ENCODE data around the gene GUCY2C.
A peak's percentile ranks its signal among the peaks of the same experiment; 100 is the strongest.

The GUCY2C gene

DNA sequence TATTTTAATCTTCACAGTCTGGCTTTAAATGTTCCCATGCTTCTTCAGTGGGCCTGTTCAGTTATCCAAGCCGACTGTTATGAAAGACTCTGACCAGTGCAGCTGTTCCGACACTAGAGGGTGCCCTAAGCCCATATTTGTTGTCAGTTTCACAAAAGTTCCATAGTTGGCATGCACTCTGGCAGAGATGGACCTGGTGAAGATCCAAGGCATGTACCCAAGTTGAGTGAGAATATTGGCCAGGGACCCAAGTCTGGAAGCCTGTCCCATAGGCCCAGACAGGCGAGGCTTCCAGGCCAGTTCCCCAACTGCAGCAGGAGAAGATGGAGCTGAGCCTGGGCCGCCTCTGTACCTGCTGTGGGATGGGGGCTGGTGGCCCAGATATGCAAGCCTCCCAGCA lies 27.4 kb upstream of the GUCY2C start:
- no peak for TF ChIP-seq EZH2phosphoT487 (IDR thresholded peaks at IDR 0.05; ENCODE audit: borderline replicate concordance, low read length)
- TF ChIP-seq, protein P1, sequence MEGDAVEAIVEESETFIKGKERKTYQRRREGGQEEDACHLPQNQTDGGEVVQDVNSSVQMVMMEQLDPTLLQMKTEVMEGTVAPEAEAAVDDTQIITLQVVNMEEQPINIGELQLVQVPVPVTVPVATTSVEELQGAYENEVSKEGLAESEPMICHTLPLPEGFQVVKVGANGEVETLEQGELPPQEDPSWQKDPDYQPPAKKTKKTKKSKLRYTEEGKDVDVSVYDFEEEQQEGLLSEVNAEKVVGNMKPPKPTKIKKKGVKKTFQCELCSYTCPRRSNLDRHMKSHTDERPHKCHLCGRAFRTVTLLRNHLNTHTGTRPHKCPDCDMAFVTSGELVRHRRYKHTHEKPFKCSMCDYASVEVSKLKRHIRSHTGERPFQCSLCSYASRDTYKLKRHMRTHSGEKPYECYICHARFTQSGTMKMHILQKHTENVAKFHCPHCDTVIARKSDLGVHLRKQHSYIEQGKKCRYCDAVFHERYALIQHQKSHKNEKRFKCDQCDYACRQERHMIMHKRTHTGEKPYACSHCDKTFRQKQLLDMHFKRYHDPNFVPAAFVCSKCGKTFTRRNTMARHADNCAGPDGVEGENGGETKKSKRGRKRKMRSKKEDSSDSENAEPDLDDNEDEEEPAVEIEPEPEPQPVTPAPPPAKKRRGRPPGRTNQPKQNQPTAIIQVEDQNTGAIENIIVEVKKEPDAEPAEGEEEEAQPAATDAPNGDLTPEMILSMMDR (IDR thresholded peaks at IDR 0.05; ENCODE audit: low read depth, low read length, poor library complexity, severe bottlenecking): peak; percentile 77
- H3K27ac ChIP-seq (ENCODE audit: low read depth, low read length): no peak overlapping the region
- H4K20me1 ChIP-seq (ENCODE audit: control insufficient read depth, insufficient read depth, low read depth, low read length): no peaks in the 10 kb centered on the region
- no peaks in the 10 kb centered on the region for H3K27me3 ChIP-seq (ENCODE audit: control insufficient read depth, low read length)
- no peak overlapping the region for H3K4me3 ChIP-seq (ENCODE audit: low read length)
- no peaks in the 10 kb centered on the region for H3F3A ChIP-seq (ENCODE audit: control insufficient read depth, insufficient read depth)
- H3K9me3 ChIP-seq (ENCODE audit: control insufficient read depth, insufficient read depth, low read length): peaks cover 20% of the 10 kb centered on the region
- H3K4me2 ChIP-seq (ENCODE audit: low read length): no peak overlapping the region
- H3K4me1 ChIP-seq (ENCODE audit: control insufficient read depth, low read length): peaks cover 4% of the 10 kb centered on the region
- H3K79me2 ChIP-seq (ENCODE audit: control insufficient read depth, low read length): no peaks in the 10 kb centered on the region
- H3K36me3 ChIP-seq (ENCODE audit: control insufficient read depth, low read length): no peaks in the 10 kb centered on the region
- H3K9me2 ChIP-seq (replicated peaks; ENCODE audit: control insufficient read depth, low read length): no peaks in the 10 kb centered on the region

DNA sequence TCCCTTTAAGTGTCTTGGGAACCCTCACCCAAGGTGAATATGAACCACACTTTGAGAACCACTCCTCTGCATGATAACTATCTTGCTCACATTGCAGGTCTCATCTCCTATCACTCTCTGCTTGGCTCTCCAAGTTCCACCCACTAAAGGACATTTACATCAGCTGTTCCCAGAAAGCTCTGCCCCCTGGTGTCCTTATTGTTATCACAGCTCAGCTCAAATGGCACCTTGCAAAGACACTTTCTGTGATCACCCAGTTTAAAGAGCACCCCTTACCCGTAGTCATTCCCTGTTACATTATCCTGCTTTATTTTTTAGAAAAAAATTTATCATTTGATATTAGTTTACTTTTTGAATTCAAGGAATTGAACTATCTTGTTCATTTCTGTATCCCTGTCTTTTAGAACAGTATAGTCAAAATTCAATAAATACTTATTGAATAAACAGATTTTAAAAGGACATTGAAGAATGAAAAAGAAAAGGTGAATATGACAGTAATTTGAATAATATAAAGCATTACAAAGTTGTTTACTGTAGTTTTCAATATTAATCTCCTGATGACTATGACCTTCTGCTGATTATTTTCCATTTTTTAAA lies 20.5 kb upstream of the GUCY2C start:
- H3K4me1 ChIP-seq (ENCODE audit: control insufficient read depth, low read length): peaks cover 3% of the 10 kb centered on the region
- no peaks in the 10 kb centered on the region for H4K20me1 ChIP-seq (ENCODE audit: control insufficient read depth, insufficient read depth, low read depth, low read length)
- H3F3A ChIP-seq (ENCODE audit: control insufficient read depth, insufficient read depth): no peaks in the 10 kb centered on the region
- H3K79me2 ChIP-seq (ENCODE audit: control insufficient read depth, low read length): no peaks in the 10 kb centered on the region
- H3K36me3 ChIP-seq (ENCODE audit: control insufficient read depth, low read length): no peaks in the 10 kb centered on the region
- H3K27ac ChIP-seq (ENCODE audit: low read depth, low read length): no peak overlapping the region
- no peak overlapping the region for H3K4me3 ChIP-seq (ENCODE audit: low read length)
- TF ChIP-seq, protein P1 (IDR thresholded peaks at IDR 0.05; ENCODE audit: low read depth, low read length, poor library complexity, severe bottlenecking): peak; percentile 61
- TF ChIP-seq EZH2phosphoT487 (IDR thresholded peaks at IDR 0.05; ENCODE audit: borderline replicate concordance, low read length): no peak
- no peaks in the 10 kb centered on the region for H3K9me3 ChIP-seq (ENCODE audit: control insufficient read depth, insufficient read depth, low read length)
- H3K9me2 ChIP-seq (replicated peaks; ENCODE audit: control insufficient read depth, low read length): no peaks in the 10 kb centered on the region
- no peak overlapping the region for H3K4me2 ChIP-seq (ENCODE audit: low read length)
- no peaks in the 10 kb centered on the region for H3K27me3 ChIP-seq (ENCODE audit: control insufficient read depth, low read length)

DNA sequence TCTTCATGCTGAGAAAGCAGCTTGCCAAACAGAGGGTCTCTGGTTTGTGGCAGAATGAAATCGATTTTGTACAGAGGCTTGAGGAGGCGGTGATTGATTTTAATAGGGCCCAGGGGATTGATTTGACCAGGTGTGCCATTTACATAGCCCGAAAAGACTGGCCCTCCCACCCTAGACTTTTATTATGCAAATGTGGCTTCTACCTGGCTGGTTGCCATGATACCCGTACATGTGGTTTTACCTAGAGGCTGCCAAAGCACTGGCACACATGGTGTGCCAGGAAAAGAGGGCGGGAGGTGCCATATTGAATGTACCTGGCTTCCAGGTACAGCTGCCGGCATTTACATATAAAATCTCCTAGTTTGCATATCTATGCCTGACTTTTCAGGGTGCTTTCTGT lies 18.0 kb upstream of the GUCY2C start:
- Histone ChIP-seq H3K9me3 (ENCODE audit: control insufficient read depth, insufficient read depth, low read length) (no peaks in the 10 kb centered on the region), H3K4me1 (ENCODE audit: control insufficient read depth, low read length) (peaks cover 15% of the 10 kb centered on the region), H3K4me3 (ENCODE audit: low read length) (no peak overlapping the region), H3K27ac (ENCODE audit: low read depth, low read length) (no peak overlapping the region), H3K79me2 (ENCODE audit: control insufficient read depth, low read length) (no peaks in the 10 kb centered on the region), H3K9me2 (replicated peaks; ENCODE audit: control insufficient read depth, low read length) (no peaks in the 10 kb centered on the region), H4K20me1 (ENCODE audit: control insufficient read depth, insufficient read depth, low read depth, low read length) (no peaks in the 10 kb centered on the region), H3K27me3 (ENCODE audit: control insufficient read depth, low read length) (no peaks in the 10 kb centered on the region), H3K4me2 (ENCODE audit: low read length) (no peak overlapping the region), H3K36me3 (ENCODE audit: control insufficient read depth, low read length) (no peaks in the 10 kb centered on the region), H3F3A (ENCODE audit: control insufficient read depth, insufficient read depth) (no peaks in the 10 kb centered on the region)
- TF ChIP-seq, protein P1 (IDR thresholded peaks at IDR 0.05; ENCODE audit: low read depth, low read length, poor library complexity, severe bottlenecking): no peak
- TF ChIP-seq EZH2phosphoT487 (IDR thresholded peaks at IDR 0.05; ENCODE audit: borderline replicate concordance, low read length): no peak
